HFFc6 (cell line): Measurements from ENCODE around the gene PTPA. TPM values are rescaled to one million over a fixed set of nuclear protein-coding genes. Genes with fewer than 3 reads are reported as not detected.

Experiments used
- DNase-seq: peaks from one replicate; pipeline ENCODE4 v3.0.0-alpha.2; 2018
- H3K27ac Mint-ChIP-seq: 2 replicates; pipeline ENCODE4 v1.8.0; 2020; ENCODE audit warnings: mild to moderate bottlenecking, mixed read lengths
- H3K27me3 Mint-ChIP-seq: 2 replicates; pipeline ENCODE4 v1.8.0; 2021; ENCODE audit warnings: mild to moderate bottlenecking, moderate library complexity, mixed read lengths; ENCODE audit not compliant: insufficient read depth
- H3K36me3 Mint-ChIP-seq: 2 replicates; pipeline ENCODE4 v1.8.0; 2021; ENCODE audit warnings: low read depth, mixed read lengths
- H3K4me1 Mint-ChIP-seq: 2 replicates; pipeline ENCODE4 v1.8.0; 2020; ENCODE audit warnings: low read depth, mixed read lengths
- H3K4me3 Mint-ChIP-seq: 2 replicates; pipeline ENCODE4 v1.8.0; 2020; ENCODE audit warnings: mild to moderate bottlenecking, moderate library complexity, mixed read lengths
- H3K9me3 Mint-ChIP-seq: 2 replicates; pipeline ENCODE4 v1.8.0; 2020; ENCODE audit warnings: mild to moderate bottlenecking, mixed read lengths
- total RNA-seq, 6 experiments: library from RNA; stranded (reverse); fragmentation: NEBNext Ultra II Directional; extraction: Animal tissue kit (Norgen Biotek cat#: 25700); gene quantifications; 2 replicates in 1 of 6; 3 replicates in 5 of 6; pipeline ENCODE4 v1.2.3, GENCODE V29; 2021
- TF ChIP-seq, protein P1 (sequence below): fragments of 200-600 bp; sonication (generic); IDR thresholded peaks from 2 replicates; pipeline ENCODE4 v1.5.0; 2021; ENCODE audit warnings: antibody characterized with exemption, mild to moderate bottlenecking

The PTPA gene
- total RNA-seq, 6 experiments from 2014 or later = 153 to 170 (median 162) TPM

DNA sequence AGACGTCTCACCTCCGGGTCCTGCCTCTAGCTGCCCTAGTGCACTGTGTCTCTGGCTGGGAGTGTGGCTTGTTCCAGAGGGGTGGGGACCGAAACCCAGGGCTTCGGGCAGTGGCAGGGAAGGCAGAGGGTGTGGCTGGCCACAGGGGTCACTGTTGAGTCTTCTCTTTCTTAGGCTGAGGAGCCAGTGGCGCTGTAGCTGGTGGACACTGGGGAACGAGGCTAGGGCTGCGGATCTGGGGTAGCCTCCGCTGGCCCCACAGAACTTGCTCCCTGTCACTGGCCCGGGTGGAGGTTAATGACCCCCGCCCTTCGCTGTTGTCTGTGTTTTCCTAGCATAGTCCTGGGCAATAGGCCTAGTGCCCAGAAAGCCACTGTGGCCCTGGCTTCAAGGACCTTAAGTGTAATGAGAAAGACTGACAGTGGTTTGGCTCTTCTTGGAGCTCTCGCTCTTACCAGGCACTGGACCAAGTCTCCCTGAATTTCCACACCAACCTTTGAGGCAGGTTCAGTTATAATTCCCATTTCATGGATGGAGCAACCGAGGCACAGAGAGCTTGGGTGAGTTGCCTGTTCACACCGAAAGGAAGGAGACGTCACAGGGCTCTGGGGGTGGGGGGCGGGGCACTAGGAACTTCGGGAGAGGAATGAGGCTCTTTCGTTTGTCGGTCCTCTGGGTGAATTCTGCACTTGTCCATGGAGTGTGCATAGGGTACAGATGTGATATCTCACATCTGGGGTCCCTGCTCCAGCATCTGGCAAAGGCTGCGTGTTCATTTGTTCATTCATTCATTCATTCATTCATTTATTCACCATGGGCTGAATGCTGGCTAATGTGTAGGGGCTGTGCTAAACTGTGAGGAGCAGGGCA lies 71.6 kb downstream of the PTPA start:
- peaks cover 12% of the 10 kb centered on the region for H3K4me1 Mint-ChIP-seq
- no peak for DNase-seq

DNA sequence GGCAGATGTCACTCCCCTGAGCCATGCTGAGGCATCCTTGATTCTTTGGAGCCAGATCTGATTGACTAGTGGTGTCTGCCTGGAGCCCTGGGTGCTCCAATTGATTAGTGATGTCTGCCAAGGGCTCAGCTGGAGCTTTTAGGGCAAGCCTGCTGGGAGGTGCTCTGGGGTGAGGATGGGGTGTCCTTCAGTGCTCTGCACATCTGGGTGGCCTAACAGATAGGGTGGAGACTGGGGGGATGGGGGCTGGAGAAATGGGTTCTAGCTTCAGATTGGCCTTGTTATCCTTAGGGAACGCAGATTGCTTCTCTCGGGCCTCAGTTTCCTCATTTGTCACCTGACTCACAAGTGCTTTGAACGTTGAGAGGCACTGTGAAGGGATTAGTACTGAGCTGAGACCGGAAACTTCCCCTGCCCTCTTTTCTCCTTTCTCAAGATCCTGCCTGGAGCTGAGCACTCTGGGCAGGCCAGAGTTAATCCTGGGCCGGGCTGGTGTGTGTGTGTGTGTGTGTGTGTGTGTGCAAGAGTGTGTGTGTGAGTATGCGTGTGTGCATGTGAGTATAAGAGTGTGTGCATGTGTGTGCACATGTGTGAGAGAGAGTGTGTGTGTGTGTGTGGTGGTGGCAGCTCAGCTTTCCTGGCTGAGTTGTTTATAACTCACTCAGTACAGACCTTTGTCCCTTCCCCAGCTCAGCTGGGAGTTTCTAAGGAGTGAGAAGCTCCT lies 72.4 kb downstream of the PTPA start:
- H3K27ac Mint-ChIP-seq = no peak overlapping the region

More for the DNA sequence above, 71.6 kb downstream of the PTPA start:
- peaks cover 7% of the 10 kb centered on the region for H3K27me3 Mint-ChIP-seq
- TF ChIP-seq, protein P1, sequence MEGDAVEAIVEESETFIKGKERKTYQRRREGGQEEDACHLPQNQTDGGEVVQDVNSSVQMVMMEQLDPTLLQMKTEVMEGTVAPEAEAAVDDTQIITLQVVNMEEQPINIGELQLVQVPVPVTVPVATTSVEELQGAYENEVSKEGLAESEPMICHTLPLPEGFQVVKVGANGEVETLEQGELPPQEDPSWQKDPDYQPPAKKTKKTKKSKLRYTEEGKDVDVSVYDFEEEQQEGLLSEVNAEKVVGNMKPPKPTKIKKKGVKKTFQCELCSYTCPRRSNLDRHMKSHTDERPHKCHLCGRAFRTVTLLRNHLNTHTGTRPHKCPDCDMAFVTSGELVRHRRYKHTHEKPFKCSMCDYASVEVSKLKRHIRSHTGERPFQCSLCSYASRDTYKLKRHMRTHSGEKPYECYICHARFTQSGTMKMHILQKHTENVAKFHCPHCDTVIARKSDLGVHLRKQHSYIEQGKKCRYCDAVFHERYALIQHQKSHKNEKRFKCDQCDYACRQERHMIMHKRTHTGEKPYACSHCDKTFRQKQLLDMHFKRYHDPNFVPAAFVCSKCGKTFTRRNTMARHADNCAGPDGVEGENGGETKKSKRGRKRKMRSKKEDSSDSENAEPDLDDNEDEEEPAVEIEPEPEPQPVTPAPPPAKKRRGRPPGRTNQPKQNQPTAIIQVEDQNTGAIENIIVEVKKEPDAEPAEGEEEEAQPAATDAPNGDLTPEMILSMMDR = peak; percentile 64
- H3K4me3 Mint-ChIP-seq = no peak overlapping the region
- H3K36me3 Mint-ChIP-seq = peaks cover 6% of the 10 kb centered on the region
- H3K27ac Mint-ChIP-seq = no peak overlapping the region
- H3K9me3 Mint-ChIP-seq = no peaks in the 10 kb centered on the region

DNA sequence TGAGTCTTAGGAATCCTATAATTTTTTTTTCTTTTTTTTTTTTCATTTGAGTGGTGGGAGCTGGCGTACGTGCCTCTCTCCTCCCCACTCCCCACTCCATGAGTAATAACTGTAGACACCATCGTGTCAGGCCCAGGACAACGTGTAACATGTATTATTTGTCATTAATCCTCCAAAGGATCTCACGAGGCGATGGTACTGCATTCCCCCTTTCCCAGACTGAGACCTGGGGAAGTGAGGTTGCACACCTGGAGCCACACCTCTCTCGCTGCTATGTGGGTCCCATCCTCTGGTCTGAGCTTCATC lies 73.0 kb downstream of the PTPA start:
- no peak for DNase-seq
- peaks cover 12% of the 10 kb centered on the region for H3K4me1 Mint-ChIP-seq
- H3K36me3 Mint-ChIP-seq = peaks cover 4% of the 10 kb centered on the region; the same call in 1 of the 2 replicates
- H3K4me3 Mint-ChIP-seq = no peak overlapping the region
- TF ChIP-seq, protein P1 = no peak
- peaks cover 8% of the 10 kb centered on the region for H3K27me3 Mint-ChIP-seq
- no peak overlapping the region for H3K27ac Mint-ChIP-seq
- H3K9me3 Mint-ChIP-seq = no peaks in the 10 kb centered on the region

More for the DNA sequence above, 72.4 kb downstream of the PTPA start:
- H3K9me3 Mint-ChIP-seq = no peaks in the 10 kb centered on the region
- no peak for DNase-seq
- peaks cover 10% of the 10 kb centered on the region for H3K27me3 Mint-ChIP-seq
- H3K4me3 Mint-ChIP-seq = no peak overlapping the region
- peaks cover 4% of the 10 kb centered on the region; the same call in 1 of the 2 replicates for H3K36me3 Mint-ChIP-seq
- TF ChIP-seq, protein P1 = no peak
- H3K4me1 Mint-ChIP-seq = peaks cover 12% of the 10 kb centered on the region

DNA sequence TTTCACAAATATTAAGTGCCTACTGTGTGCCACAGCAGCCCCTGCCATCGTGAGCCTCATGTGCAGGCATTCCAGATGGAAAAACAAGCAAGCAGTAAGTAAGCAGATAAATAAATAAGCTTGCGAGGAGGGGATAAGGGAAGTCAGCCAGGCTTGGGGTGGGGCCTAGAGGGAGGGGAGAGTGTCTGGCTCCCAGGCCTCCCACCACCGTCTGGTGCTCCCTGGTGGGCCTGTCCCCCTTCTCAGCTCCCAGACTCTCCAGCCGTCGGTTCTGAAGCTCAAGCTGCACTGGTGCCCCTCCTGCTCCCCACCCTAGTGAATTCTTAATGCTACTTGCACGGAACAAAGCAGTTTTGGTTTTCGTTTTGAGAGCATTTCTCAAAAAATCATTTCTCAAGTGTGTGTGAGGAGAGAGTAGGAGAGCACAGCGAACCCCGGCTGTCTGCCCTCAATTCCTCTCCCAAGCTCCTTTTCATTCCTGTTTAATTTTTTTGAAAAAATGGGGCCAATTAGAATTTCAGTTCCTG lies 73.4 kb downstream of the PTPA start:
- DNase-seq = no peak
- TF ChIP-seq, protein P1 = no peak
- Mint-ChIP-seq H3K4me3 (no peak overlapping the region), H3K27ac (no peak overlapping the region), H3K9me3 (no peaks in the 10 kb centered on the region), H3K4me1 (peaks cover 12% of the 10 kb centered on the region), H3K36me3 (peaks cover 4% of the 10 kb centered on the region; the same call in 1 of the 2 replicates), H3K27me3 (peaks cover 8% of the 10 kb centered on the region)

DNA sequence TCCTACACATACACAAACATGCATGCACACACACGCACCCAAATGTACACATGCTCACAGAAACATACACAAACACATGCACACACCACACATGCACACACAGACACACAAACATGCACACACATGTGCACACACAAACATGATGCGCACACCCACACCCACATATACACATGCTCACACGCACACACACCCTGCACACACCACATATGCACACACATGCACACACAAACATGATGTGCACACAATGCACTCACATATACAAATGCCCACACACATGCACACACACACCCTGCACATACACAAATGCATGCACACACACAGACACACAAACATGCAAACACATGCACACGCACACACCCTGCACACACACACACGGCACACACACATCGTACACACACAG lies 74.2 kb downstream of the PTPA start:
- Mint-ChIP-seq H3K27ac (no peak overlapping the region), H3K4me1 (peaks cover 12% of the 10 kb centered on the region), H3K27me3 (peaks cover 7% of the 10 kb centered on the region), H3K9me3 (no peaks in the 10 kb centered on the region), H3K4me3 (no peak overlapping the region), H3K36me3 (peaks cover 4% of the 10 kb centered on the region; the same call in 1 of the 2 replicates)
- DNase-seq = no peak
- TF ChIP-seq, protein P1 = no peak
